HG03108 (cell line): Measurements from ENCODE around the gene EMX1.

Source experiments
- ATAC-seq: cut with Tn5 transposase; IDR thresholded peaks from one replicate; pipeline ENCODE4 v1.9.1; 2021; ENCODE audit warnings: moderate library complexity; ENCODE audit not compliant: unreplicated experiment

Gene EMX1

GRCh38 chr2:72956050-72956395, 38.7 kb downstream of the EMX1 start:
- ATAC-seq, result no peak

GRCh38 chr2:72956936-72957335, 39.6 kb downstream of the EMX1 start:
- no peak for ATAC-seq

- no peak for ATAC-seq
These were observed 41.4 kb downstream of the EMX1 start for GRCh38 chr2:72958542-72959385.

GRCh38 chr2:72959554-72959953, 42.2 kb downstream of the EMX1 start:
- no peak for ATAC-seq

GRCh38 chr2:72959995-72960981, 43.0 kb downstream of the EMX1 start:
- ATAC-seq, result no peak

DNA sequence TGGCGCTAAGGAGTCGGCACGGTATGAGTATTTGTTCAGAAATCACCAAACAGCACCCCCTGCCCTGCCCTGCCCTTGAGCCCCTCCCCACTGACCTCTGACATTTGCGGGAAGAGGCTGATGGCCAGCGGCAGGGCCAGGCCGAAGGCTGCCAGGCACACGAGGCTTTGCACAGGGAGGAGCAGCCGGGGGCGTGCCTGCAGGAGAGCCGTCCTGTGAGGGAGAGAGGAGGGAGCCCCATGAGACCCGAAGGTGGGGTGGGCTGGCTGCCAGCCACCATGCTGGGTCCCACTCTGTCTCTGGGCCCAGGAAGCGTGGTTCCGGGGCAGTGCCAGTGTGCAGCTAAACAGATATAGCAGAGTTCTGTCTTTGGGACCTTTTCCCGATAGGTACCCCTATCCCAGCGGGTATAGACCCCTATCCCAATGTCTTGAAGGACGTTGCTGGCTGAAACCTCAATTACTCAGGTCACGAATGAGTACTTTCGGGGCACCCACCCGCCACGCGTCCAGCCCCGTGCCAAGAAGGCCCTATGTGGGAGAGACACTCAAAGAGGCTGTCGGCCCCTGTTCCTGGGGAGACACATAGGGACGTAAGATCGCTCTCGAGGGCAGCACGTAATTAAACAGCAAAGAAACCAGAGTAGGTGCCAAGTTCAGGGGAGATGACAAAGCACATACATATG, 43.9 kb downstream of the EMX1 start:
- ATAC-seq, result no peak

- ATAC-seq, result no peak
These were observed 44.6 kb downstream of the EMX1 start for GRCh38 chr2:72961853-72962468.

- ATAC-seq, result no peak
These were observed 45.6 kb downstream of the EMX1 start for GRCh38 chr2:72962911-72963310.

DNA sequence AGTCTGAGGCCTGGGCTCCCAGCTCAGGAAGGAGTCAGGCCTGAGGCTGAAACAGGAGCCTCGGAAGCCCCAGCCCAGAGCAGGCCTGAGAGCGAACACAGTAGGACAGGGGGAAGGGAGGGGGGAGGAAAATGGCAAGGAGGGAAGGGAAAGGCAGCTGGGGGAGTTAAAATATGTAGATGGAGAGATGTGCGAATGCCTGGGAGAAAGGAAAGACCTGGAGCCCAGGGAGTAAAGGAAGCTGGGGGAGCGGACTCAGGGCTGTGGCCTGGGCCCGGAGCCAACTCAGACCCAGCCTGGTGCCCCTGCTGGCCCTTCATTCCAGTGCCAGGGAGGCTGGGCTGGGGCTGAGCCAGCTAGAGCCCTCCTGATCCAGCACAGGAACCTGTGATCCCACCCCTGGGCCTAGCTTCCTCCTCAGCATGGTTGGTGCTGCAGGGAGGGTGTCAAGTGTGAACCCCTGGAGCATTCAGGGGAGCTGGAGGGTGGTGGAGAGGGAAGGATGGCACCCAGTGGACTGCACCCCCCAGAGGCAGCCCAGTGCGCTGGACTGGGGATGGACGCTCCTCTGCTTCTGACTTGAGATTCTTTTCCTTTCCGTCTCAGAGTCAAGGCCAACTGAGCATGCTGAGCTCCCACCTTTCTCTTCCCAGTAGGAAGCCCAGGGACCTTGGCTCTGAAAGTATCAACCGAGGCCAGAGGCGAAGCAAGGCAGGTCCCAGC, 46.3 kb downstream of the EMX1 start:
- no peak for ATAC-seq

DNA sequence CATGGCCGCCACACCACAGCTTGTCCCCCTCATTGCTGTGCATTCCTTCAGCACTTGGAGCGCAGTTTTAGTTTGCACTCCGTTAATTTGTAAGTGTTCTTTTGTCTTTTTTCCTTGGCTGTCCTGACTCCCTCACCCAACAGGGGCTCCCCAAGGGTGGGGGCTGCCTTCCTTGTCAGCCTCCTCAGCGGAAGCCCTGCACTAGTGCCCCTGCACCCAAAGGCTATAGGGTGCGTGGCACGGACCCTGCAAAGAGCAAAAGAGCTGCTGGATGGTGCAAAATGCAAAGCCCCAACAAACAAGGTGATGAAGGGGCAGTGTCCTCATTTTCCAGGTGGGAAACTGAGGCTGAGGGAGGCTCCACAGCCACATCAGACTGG, 46.8 kb downstream of the EMX1 start:
- ATAC-seq, result no peak

DNA sequence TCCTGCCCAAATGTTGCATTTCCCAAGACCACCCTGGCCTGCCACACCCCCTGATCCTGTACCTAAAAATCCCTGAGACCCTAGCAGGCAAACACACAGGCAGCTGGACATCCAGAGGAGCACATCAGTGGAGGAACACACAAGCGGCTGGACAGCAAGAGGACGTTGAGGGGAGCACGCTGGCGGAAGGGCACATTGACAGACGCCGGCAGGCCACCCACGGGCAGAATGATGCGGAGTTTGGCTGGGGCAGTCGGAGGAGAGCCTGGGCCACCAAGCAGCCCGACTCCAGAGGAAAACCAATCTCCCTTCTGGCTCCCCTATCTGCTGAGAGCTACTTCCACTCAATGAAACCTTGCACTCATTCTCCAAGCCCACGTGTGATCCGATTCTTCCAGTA, 47.7 kb downstream of the EMX1 start:
- no peak for ATAC-seq

GRCh38 chr2:72965770-72966450, 48.6 kb downstream of the EMX1 start:
- ATAC-seq, result no peak

DNA sequence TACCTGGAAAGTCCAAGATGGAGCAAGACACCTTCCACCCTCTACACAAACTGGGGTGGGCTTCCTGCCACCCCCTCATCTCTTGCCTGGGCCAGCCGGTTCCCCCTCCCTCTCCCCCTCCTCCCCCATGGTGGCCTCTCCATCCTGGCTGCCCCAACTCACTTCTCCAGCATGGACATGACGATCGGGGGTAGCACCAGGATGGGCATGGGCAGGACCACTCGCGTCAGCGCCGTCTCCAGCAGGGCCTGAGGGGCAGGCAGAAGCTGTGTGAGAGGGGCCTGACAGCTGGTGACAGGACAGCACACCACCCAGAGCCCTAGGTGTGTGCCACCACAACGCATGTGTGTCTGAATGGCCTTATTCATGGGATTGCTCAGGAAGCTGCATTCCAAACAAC, 51.0 kb downstream of the EMX1 start:
- no peak for ATAC-seq

DNA sequence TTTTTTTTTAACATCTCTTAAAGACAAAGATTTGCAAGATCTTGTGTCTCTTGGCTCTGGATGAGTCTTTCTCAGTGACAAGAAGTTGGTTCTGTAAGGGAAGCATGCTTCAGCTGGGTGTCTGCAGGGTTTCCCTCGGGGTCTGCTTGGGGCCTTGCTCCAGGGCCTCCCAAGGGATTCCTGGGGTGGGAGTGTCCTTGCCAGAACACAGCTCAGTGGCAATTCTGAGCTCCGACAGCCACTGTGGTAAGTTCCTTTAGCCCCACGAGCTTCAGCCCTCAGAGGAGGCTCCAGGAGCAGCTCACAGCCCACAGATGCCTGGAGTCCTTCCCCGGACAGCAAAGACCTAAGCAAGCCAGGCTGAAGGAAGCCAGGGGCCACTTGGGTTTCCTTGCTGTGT, 52.4 kb downstream of the EMX1 start:
- no peak for ATAC-seq

- ATAC-seq, result no peak
These were observed 53.7 kb downstream of the EMX1 start for GRCh38 chr2:72971036-72971435.

- no peak for ATAC-seq
These were observed 55.2 kb downstream of the EMX1 start for GRCh38 chr2:72972352-72973136.

- no peak for ATAC-seq
These were observed 55.8 kb downstream of the EMX1 start for GRCh38 chr2:72973137-72973535.

DNA sequence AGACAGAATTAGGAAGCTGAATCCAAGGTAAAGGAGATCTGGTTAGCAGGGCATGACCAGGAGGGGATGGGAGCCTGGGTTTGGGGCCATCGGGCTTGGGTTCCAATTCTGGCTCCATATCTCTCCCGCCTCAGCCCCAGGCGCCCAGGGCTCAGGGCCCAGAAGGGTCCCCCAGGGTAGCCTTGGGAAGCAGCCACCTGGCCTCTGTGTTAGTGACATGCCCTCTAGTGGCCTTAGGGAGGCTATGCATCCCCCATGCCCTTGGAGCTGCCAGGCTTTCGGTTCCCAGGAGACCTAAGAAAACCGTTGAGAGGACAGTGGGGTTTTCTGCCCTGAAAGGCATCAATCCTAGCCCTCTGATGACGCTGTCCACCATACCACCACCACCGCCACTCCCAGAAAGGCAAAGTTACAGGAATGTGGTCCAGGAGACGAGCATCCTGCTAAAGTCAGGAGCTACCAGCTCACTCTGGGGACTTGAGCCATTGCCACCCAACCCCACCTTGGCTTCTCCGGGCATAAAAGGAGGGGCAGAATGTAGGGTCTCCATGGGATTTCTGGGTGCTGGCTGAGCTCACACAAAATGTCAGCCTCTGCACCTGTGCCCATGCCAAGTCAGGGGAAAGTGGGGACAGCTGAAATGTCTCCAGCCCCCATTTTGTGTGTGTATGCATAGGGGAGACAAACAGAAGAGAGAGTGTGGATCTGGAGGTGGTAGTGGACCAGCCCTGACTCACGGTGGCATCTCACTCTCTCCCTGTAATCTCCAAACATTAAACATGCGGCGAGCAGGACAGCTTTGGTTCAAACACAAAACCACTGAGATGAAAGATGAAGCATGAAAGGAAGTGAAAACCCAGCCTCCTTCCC, 56.5 kb downstream of the EMX1 start:
- peak; percentile 81 for ATAC-seq
